ENCODE results near the gene RSKR.
"Not testable (repeated sequence)": the region's sequence is repeated elsewhere in the genome, so short reads cannot be mapped to it uniquely, and the experiment has no call there.

RSKR gene

GRCh38 chr17:28613931-28614381 is at the start of gene RSKR:
Gene RSKR (minus strand): TSS chr17:28614185. CDS start chr17:28614161, 24 bp downstream.
- no peak for DNase-seq

GRCh38 chr17:28663723-28664122 is 49.7 kb upstream of the RSKR start:
- no peak for DNase-seq

GRCh38 chr17:28662527-28662829 is 48.5 kb upstream of the RSKR start:
- DNase-seq = no peak

- DNase-seq = peak; percentile 90 to 93
These were observed 47.9 kb upstream of the RSKR start, which contains the start of the genes SDF2 and SUPT6H for GRCh38 chr17:28661635-28662526. Gene SDF2 (minus strand): TSS chr17:28661906. CDS start chr17:28661876, 30 bp downstream. Gene SUPT6H (plus strand): TSS chr17:28662205. CDS start chr17:28673402, 11,197 bp downstream.

GRCh38 chr17:28659497-28659881 is 45.5 kb upstream of the RSKR start:
- not testable (repeated sequence) for DNase-seq

- DNase-seq = not testable (repeated sequence)
These were observed 44.9 kb upstream of the RSKR start for GRCh38 chr17:28658766-28659496.

- DNase-seq = not testable (repeated sequence)
These were observed 44.4 kb upstream of the RSKR start for GRCh38 chr17:28658342-28658741.

GRCh38 chr17:28657756-28658155 is 43.8 kb upstream of the RSKR start:
- no peak for DNase-seq

- no peak for DNase-seq
These were observed 41.2 kb upstream of the RSKR start for GRCh38 chr17:28655160-28655559.

- DNase-seq = no peak
These were observed 34.7 kb upstream of the RSKR start for GRCh38 chr17:28648698-28649097.

GRCh38 chr17:28646039-28646754 is 32.2 kb upstream of the RSKR start:
- DNase-seq = no peak

- DNase-seq = no peak
These were observed 31.6 kb upstream of the RSKR start for GRCh38 chr17:28645576-28645939.

- DNase-seq = peak; percentile 94 to 96
These were observed 31.0 kb upstream of the RSKR start, which contains the start of gene BLTP2 for GRCh38 chr17:28644787-28645575. Gene BLTP2 (minus strand): TSS chr17:28645158. CDS start chr17:28645056, 102 bp downstream.

- no peak for DNase-seq
These were observed 30.2 kb upstream of the RSKR start for GRCh38 chr17:28643983-28644786.

GRCh38 chr17:28641579-28641978 is 27.6 kb upstream of the RSKR start:
- no peak for DNase-seq

- DNase-seq = no peak
These were observed 21.5 kb upstream of the RSKR start for GRCh38 chr17:28635506-28635905.

GRCh38 chr17:28634206-28634865 is 20.4 kb upstream of the RSKR start:
- no peak for DNase-seq

- DNase-seq = no peak
These were observed 12.8 kb upstream of the RSKR start for GRCh38 chr17:28626818-28627217.

- no peak for DNase-seq
These were observed 10.2 kb upstream of the RSKR start for GRCh38 chr17:28624148-28624547.

GRCh38 chr17:28623696-28624095 is 9.7 kb upstream of the RSKR start:
- no peak for DNase-seq

- no peak for DNase-seq
These were observed 8.2 kb upstream of the RSKR start for GRCh38 chr17:28622186-28622585.
